MCF 10A (cell line): ENCODE data around the gene STUB1. TPM values are rescaled to one million over a fixed set of nuclear protein-coding genes. Genes with fewer than 3 reads are reported as not detected.

Source experiments
- BruUV-seq: library from RNA; stranded (reverse); fragments of 400-500 nt; replicated peaks from 2 replicates; lab custom pipeline; 2021; lab: Mats Ljungman, UMichigan
- CTCF ChIA-PET: fragments of 300-600 bp; sonication (Branson Sonifier 250); formaldehyde crosslinking; extraction: SDS; loops from one replicate; lab custom pipeline; 2021; ENCODE audit warnings: antibody characterized with exemption, inconsistent platforms; lab: Yijun Ruan, JAX
- POLR2A ChIA-PET: fragments of 300-600, 350-650 bp; sonication (Branson Sonifier 250); formaldehyde crosslinking; extraction: SDS; loops from one replicate; lab custom pipeline; 2020; ENCODE audit warnings: antibody characterized with exemption, inconsistent platforms; lab: Yijun Ruan, JAX
- DNase-seq: peaks from one replicate; pipeline ENCODE4 v3.0.0-alpha.2; 2018; ENCODE audit not compliant: unreplicated experiment
- H3K27ac Mint-ChIP-seq: one replicate; pipeline ENCODE4 v1.8.0; 2022; ENCODE audit warnings: mild to moderate bottlenecking, low read depth, mixed read lengths; ENCODE audit not compliant: unreplicated experiment
- H3K27me3 Mint-ChIP-seq: one replicate; pipeline ENCODE4 v1.8.0; 2022; ENCODE audit warnings: mixed read lengths; ENCODE audit not compliant: insufficient read depth, unreplicated experiment
- H3K36me3 Mint-ChIP-seq: one replicate; pipeline ENCODE4 v1.8.0; 2022; ENCODE audit warnings: mild to moderate bottlenecking, moderate library complexity, mixed read lengths; ENCODE audit not compliant: insufficient read depth, unreplicated experiment
- H3K4me1 Mint-ChIP-seq: one replicate; pipeline ENCODE4 v1.8.0; 2022; ENCODE audit warnings: mixed read lengths; ENCODE audit not compliant: insufficient read depth, unreplicated experiment
- H3K4me3 Mint-ChIP-seq: one replicate; pipeline ENCODE4 v1.8.0; 2022; ENCODE audit warnings: mild to moderate bottlenecking, moderate library complexity, mixed read lengths; ENCODE audit not compliant: unreplicated experiment
- H3K9me3 Mint-ChIP-seq: one replicate; pipeline ENCODE4 v1.8.0; 2022; ENCODE audit warnings: mixed read lengths; ENCODE audit not compliant: unreplicated experiment
- intact Hi-C: fragments of 100-400 bp; cut with micrococcal nuclease; formaldehyde crosslinking; loops from 2 replicates; pipeline ENCODE4 v1.14.1; 2022
- total RNA-seq: library from RNA; stranded (reverse); gene quantifications from 2 replicates; pipeline ENCODE4 v1.2.3, GENCODE V29; 2022
- TF ChIP-seq, protein P1 (sequence below): fragments of 200-600 bp; IDR thresholded peaks from one replicate; pipeline ENCODE4 v1.8.0; 2022; ENCODE audit warnings: antibody characterized with exemption, mild to moderate bottlenecking; ENCODE audit not compliant: unreplicated experiment

Gene STUB1
- total RNA-seq, 1 experiment from 2014 or later, result 124 TPM

DNA sequence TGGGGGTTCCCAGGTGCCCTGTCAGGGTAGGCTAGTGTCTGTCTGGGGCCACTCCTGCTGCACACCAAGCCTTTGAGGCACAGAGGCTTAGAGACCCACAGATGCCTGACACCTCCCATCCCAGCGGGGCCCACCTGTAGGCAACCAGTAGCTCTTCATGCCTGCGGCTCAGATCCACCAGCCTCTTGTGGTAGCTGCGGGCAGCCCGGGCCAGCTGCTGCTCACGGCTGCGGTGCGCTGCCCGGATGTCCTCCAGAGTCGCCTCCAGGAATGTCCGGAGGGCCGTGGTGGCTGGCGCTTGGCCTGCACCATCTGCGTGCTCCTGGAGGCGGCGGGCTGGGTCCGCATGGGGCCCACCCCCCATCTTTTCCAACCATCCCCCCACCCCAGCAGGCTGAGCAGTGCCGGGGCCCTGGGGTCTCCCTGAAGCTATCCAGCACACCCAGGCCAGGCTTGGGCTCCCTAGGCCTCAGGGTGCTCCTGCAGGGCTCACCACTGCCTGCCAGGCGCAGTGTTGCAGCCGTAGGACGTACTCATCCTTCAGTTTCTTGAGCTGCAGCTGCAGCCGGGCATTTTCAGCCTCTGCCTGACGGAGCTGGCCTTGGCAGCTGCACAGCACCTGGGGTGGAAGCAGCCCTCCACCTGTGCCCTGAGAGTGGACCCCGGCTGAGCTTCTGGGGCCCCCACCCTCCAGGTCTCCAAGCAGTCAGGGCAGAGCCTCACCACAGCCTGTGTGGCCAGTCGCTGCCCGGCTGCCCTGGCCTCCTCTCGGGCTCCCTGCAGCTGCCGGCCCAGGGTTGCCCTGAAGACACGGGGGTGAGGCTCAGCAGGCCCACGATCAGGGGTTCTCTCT, 44.2 kb downstream of the STUB1 start:
- intact Hi-C loops, result loop anchor here (5.0 kb wide), 1 partner anchor 63 kb away; the partner anchor contains the start of genes CHTF18 and RPUSD1
- TF ChIP-seq, protein P1, sequence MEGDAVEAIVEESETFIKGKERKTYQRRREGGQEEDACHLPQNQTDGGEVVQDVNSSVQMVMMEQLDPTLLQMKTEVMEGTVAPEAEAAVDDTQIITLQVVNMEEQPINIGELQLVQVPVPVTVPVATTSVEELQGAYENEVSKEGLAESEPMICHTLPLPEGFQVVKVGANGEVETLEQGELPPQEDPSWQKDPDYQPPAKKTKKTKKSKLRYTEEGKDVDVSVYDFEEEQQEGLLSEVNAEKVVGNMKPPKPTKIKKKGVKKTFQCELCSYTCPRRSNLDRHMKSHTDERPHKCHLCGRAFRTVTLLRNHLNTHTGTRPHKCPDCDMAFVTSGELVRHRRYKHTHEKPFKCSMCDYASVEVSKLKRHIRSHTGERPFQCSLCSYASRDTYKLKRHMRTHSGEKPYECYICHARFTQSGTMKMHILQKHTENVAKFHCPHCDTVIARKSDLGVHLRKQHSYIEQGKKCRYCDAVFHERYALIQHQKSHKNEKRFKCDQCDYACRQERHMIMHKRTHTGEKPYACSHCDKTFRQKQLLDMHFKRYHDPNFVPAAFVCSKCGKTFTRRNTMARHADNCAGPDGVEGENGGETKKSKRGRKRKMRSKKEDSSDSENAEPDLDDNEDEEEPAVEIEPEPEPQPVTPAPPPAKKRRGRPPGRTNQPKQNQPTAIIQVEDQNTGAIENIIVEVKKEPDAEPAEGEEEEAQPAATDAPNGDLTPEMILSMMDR, result no peak
- no peak overlapping the region for H3K27ac Mint-ChIP-seq
- H3K36me3 Mint-ChIP-seq, result peaks cover 38% of the 10 kb centered on the region
- H3K9me3 Mint-ChIP-seq, result no peaks in the 10 kb centered on the region
- ChIA-PET POLR2A (interaction anchor here (0.6 to 9.6 kb wide), 9 partner anchors 11 to 656 kb away, joined by 3 to 124 read pairs (median 6); partner anchors contain the start of genes CIAO3, METRN, METTL26 and STUB1), CTCF (interaction anchor here (0.7 to 2.3 kb wide), 4 partner anchors 12 to 60 kb away, joined by 3 to 9 read pairs (median 5); no protein-coding TSS in a partner anchor)
- no TSS peak for BruUV-seq
- H3K4me3 Mint-ChIP-seq, result no peak overlapping the region
- H3K27me3 Mint-ChIP-seq, result no peaks in the 10 kb centered on the region
- DNase-seq, result no peak
- H3K4me1 Mint-ChIP-seq, result no peaks in the 10 kb centered on the region

DNA sequence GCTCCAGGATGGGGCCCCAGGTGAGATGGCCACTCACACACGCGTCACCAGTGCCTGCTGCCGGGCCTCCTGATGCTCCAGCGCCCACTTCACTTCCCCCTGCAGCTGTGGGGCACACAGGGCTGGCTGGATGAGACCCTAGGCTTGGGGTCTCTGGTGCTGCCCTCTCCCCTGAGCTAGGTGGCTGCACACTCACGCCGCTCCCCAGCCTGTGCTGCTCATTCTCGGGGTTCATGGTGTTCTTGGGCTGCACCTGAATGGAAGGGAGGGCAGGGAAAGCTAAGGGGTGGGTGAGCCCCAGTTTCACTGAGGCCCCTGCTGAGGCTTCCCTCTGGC, 44.8 kb downstream of the STUB1 start:
- H3K27ac Mint-ChIP-seq, result no peak overlapping the region
- BruUV-seq, result no TSS peak
- H3K4me1 Mint-ChIP-seq, result no peaks in the 10 kb centered on the region
- intact Hi-C loops, result loop anchor here (5.0 kb wide), 1 partner anchor 62 kb away; the partner anchor contains the start of genes CHTF18 and RPUSD1
- POLR2A ChIA-PET, result interaction anchor here (1.2 to 9.6 kb wide), 7 partner anchors 11 to 89 kb away, joined by 3 to 124 read pairs (median 6); partner anchors contain the start of genes CIAO3, METRN, METTL26 and STUB1
- peaks cover 38% of the 10 kb centered on the region for H3K36me3 Mint-ChIP-seq
- TF ChIP-seq, protein P1, result no peak
- H3K4me3 Mint-ChIP-seq, result no peak overlapping the region
- H3K9me3 Mint-ChIP-seq, result no peaks in the 10 kb centered on the region
- no peak for DNase-seq
- CTCF ChIA-PET, result interaction anchor here (0.8 to 2.3 kb wide), 4 partner anchors 13 to 378 kb away, joined by 3 to 9 read pairs (median 5); no protein-coding TSS in a partner anchor
- H3K27me3 Mint-ChIP-seq, result no peaks in the 10 kb centered on the region

DNA sequence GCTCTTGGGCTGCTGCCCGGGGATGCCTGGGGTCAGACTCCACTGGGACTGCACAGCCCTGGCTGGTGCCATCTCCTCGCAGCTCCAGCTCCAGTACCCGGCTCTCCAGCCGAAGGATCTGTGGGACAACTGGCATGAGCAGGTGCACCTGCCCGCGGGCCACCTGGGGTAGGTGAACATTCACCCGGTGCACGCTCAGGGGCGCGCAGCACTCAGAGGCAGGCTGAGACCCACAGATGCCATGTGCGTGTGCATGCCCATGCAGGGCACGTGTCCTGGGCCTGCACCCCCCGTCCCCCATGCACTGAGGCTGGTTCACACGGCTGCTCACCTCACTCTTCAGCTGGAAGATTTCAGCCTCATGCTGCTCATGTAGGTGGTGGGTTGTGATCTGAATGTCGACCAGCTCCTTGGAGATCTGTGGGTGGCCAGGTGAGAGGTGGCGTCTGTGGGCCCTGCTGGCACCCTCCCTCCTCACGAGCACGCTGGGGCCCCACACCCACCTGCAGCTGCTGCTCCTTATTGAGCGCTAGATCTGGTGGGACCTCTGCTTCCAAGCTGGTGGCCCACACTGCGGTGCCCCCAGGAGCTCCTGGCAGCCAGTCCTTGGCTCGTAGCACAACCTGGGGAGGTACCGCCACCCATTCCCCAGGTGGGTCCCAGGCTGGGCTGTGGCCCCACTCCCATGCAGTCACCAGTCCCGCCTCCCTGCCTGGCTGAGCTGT, 45.4 kb downstream of the STUB1 start:
- no peaks in the 10 kb centered on the region for H3K4me1 Mint-ChIP-seq
- intact Hi-C loops, result loop anchor here (5.0 kb wide), 1 partner anchor 62 kb away; the partner anchor contains the start of genes CHTF18 and RPUSD1
- H3K4me3 Mint-ChIP-seq, result peak overlapping the region; percentile 65
- no peak for DNase-seq
- no TSS peak for BruUV-seq
- ChIA-PET POLR2A (interaction anchor here (0.5 to 9.6 kb wide), 14 partner anchors 12 to 89 kb away, joined by 3 to 124 read pairs (median 4); partner anchors contain the start of genes CIAO3, METRN, METTL26 and MSLN), CTCF (interaction anchor here (0.6 to 2.3 kb wide), 9 partner anchors 10 to 377 kb away, joined by 3 to 9 read pairs (median 3); no protein-coding TSS in a partner anchor)
- H3K9me3 Mint-ChIP-seq, result no peaks in the 10 kb centered on the region
- TF ChIP-seq, protein P1, result no peak
- H3K27me3 Mint-ChIP-seq, result no peaks in the 10 kb centered on the region
- H3K27ac Mint-ChIP-seq, result no peak overlapping the region
- H3K36me3 Mint-ChIP-seq, result peaks cover 37% of the 10 kb centered on the region
